ENCODE measurements around the gene PON3. TPM values are rescaled to one million over a fixed set of nuclear protein-coding genes. Genes with fewer than 3 reads are reported as not detected.

PON3 gene
- total and polyA plus RNA-seq, 2 experiments from 2014 or later: 1.4 to 1.6 TPM

GRCh38 chr7:95395755-95396135 is 430 bp downstream of the PON3 start:
- Mint-ChIP-seq H3K27ac (no peak overlapping the region), H3K4me3 (peak overlapping the region; percentile 70), H3K36me3 (ENCODE audit: low read depth) (no peaks in the 10 kb centered on the region), H3K9me3 (no peaks in the 10 kb centered on the region), H3K27me3 (ENCODE audit: insufficient read depth, low read depth, poor library complexity) (peaks cover 15% of the 10 kb centered on the region), H3K4me1 (peaks cover 9% of the 10 kb centered on the region)
- Histone ChIP-seq H3K27ac (ENCODE audit: low read depth) (no peak overlapping the region), H3K79me2 (replicated peaks; ENCODE audit: insufficient read depth) (no peaks in the 10 kb centered on the region), H2AFZ (peak overlapping the region; percentile 98), H3K4me3 (peak overlapping the region; percentile 72), H3K9me2 (ENCODE audit: insufficient read depth) (no peaks in the 10 kb centered on the region), H3K4me2 (peak overlapping the region; percentile 90), H3K36me3 (ENCODE audit: insufficient read depth) (no peaks in the 10 kb centered on the region), H3F3A (replicated peaks; ENCODE audit: low read depth) (no peaks in the 10 kb centered on the region), H3K4me1 (ENCODE audit: insufficient read depth) (peaks cover 3% of the 10 kb centered on the region; the same call in 1 of the 2 replicates), H3K27me3 (ENCODE audit: insufficient read depth) (peaks cover 15% of the 10 kb centered on the region; the same call in 1 of the 2 replicates), H4K20me1 (replicated peaks; ENCODE audit: insufficient read depth) (no peaks in the 10 kb centered on the region)
- DNase-seq (ENCODE audit: low spot score): peak; percentile 11
- TF ChIP-seq EZH2 (IDR thresholded peaks at IDR 0.05; ENCODE audit: low read depth, unreplicated experiment): no peak
- TF ChIP-seq CREB1 (CRISPR knock-in tag; IDR thresholded peaks at IDR 0.05; ENCODE audit: low read depth): no peak
- TF ChIP-seq, protein P1, sequence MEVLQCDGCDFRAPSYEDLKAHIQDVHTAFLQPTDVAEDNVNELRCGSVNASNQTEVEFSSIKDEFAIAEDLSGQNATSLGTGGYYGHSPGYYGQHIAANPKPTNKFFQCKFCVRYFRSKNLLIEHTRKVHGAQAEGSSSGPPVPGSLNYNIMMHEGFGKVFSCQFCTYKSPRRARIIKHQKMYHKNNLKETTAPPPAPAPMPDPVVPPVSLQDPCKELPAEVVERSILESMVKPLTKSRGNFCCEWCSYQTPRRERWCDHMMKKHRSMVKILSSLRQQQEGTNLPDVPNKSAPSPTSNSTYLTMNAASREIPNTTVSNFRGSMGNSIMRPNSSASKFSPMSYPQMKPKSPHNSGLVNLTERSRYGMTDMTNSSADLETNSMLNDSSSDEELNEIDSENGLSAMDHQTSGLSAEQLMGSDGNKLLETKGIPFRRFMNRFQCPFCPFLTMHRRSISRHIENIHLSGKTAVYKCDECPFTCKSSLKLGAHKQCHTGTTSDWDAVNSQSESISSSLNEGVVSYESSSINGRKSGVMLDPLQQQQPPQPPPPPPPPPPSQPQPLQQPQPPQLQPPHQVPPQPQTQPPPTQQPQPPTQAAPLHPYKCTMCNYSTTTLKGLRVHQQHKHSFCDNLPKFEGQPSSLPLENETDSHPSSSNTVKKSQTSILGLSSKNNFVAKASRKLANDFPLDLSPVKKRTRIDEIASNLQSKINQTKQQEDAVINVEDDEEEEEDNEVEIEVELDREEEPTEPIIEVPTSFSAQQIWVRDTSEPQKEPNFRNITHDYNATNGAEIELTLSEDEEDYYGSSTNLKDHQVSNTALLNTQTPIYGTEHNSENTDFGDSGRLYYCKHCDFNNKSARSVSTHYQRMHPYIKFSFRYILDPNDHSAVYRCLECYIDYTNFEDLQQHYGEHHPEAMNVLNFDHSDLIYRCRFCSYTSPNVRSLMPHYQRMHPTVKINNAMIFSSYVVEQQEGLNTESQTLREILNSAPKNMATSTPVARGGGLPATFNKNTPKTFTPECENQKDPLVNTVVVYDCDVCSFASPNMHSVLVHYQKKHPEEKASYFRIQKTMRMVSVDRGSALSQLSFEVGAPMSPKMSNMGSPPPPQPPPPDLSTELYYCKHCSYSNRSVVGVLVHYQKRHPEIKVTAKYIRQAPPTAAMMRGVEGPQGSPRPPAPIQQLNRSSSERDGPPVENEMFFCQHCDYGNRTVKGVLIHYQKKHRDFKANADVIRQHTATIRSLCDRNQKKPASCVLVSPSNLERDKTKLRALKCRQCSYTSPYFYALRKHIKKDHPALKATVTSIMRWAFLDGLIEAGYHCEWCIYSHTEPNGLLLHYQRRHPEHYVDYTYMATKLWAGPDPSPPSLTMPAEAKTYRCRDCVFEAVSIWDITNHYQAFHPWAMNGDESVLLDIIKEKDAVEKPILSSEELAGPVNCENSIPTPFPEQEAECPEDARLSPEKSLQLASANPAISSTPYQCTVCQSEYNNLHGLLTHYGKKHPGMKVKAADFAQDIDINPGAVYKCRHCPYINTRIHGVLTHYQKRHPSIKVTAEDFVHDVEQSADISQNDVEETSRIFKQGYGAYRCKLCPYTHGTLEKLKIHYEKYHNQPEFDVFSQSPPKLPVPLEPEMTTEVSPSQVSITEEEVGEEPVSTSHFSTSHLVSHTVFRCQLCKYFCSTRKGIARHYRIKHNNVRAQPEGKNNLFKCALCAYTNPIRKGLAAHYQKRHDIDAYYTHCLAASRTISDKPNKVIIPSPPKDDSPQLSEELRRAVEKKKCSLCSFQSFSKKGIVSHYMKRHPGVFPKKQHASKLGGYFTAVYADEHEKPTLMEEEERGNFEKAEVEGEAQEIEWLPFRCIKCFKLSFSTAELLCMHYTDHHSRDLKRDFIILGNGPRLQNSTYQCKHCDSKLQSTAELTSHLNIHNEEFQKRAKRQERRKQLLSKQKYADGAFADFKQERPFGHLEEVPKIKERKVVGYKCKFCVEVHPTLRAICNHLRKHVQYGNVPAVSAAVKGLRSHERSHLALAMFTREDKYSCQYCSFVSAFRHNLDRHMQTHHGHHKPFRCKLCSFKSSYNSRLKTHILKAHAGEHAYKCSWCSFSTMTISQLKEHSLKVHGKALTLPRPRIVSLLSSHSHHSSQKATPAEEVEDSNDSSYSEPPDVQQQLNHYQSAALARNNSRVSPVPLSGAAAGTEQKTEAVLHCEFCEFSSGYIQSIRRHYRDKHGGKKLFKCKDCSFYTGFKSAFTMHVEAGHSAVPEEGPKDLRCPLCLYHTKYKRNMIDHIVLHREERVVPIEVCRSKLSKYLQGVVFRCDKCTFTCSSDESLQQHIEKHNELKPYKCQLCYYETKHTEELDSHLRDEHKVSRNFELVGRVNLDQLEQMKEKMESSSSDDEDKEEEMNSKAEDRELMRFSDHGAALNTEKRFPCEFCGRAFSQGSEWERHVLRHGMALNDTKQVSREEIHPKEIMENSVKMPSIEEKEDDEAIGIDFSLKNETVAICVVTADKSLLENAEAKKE (CRISPR knock-in tag; IDR thresholded peaks at IDR 0.05): no peak
- no peak for TF ChIP-seq ETS1 (IDR thresholded peaks at IDR 0.05)
- no peak for TF ChIP-seq ZNF331 (CRISPR knock-in tag; IDR thresholded peaks at IDR 0.05; ENCODE audit: low read depth)
- TF ChIP-seq JUNB (IDR thresholded peaks at IDR 0.05; ENCODE audit: unreplicated experiment): no peak
- no peak for TF ChIP-seq NANOG (IDR thresholded peaks at IDR 0.05; ENCODE audit: borderline replicate concordance)
- no peak for TF ChIP-seq POLR2AphosphoS5 (IDR thresholded peaks at IDR 0.05; ENCODE audit: low read depth)
- TF ChIP-seq STAT1 (IDR thresholded peaks at IDR 0.05; ENCODE audit: unreplicated experiment): no peak
- no peak for TF ChIP-seq REST (IDR thresholded peaks at IDR 0.05; ENCODE audit: unreplicated experiment)
- TF ChIP-seq CTCF (conservative IDR thresholded peaks at IDR 0.05; ENCODE audit: low read depth in 2 of 2): no peak
- no peak for TF ChIP-seq ZNF114 (CRISPR knock-in tag; IDR thresholded peaks at IDR 0.05)
- TF ChIP-seq EZH2phosphoT487 (IDR thresholded peaks at IDR 0.05; ENCODE audit: unreplicated experiment): no peak
- ATAC-seq: peak; percentile 6; the same call in 2 of the 3 replicates
